ENCODE measurements around the gene BAIAP2.
"Not testable (repeated sequence)": the region's sequence is repeated elsewhere in the genome, so short reads cannot be mapped to it uniquely, and the experiment has no call there.

Gene BAIAP2

DNA sequence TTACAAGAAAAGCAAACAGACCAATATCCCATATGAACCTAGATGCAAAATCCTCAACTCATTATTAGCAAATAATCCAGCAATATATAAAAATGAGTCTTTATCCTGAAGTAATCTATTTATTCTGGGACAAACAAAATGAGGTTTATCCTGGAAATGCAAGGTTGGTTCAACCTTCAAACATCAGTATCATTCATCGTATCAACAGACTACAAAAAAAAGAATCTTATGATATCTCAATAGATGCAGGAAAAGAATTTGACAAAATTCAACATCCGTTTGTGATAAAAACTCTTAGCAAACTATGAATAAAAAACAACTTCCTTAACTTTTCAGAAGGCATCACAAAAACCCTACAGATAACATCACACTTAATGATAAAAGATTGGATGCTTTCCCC is 18.4 kb upstream of the BAIAP2 start:
- TF ChIP-seq, protein P1, sequence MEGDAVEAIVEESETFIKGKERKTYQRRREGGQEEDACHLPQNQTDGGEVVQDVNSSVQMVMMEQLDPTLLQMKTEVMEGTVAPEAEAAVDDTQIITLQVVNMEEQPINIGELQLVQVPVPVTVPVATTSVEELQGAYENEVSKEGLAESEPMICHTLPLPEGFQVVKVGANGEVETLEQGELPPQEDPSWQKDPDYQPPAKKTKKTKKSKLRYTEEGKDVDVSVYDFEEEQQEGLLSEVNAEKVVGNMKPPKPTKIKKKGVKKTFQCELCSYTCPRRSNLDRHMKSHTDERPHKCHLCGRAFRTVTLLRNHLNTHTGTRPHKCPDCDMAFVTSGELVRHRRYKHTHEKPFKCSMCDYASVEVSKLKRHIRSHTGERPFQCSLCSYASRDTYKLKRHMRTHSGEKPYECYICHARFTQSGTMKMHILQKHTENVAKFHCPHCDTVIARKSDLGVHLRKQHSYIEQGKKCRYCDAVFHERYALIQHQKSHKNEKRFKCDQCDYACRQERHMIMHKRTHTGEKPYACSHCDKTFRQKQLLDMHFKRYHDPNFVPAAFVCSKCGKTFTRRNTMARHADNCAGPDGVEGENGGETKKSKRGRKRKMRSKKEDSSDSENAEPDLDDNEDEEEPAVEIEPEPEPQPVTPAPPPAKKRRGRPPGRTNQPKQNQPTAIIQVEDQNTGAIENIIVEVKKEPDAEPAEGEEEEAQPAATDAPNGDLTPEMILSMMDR (IDR thresholded peaks at IDR 0.05; ENCODE audit: borderline replicate concordance, control extremely low read depth, extremely low read depth, insufficient read depth, missing control alignments) = no peak
- in situ Hi-C loops (cut with MboI; ENCODE audit: low sequenced_read_pairs, unreplicated experiment) = no loop called here
- DNase-seq (ENCODE audit: low spot score) = no peak

DNA sequence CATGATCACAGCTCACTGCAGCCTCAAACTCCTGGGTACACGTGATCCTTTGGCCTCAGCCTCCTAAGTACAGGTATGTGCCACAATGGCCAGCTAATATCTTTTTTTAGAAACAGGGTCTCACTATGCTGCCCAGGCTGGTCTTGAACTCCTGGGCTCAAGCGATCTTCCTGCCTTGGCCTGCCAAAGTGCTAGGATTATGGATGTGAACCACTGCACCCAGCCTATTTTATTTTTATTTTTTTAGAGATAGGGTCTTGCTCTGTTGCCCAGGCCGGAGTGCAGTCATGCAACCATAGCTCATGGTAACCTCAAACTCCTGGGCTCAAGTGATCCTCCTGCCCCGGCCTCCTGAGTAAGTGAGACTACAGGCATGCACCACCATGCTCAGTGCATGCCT is 17.6 kb upstream of the BAIAP2 start:
- DNase-seq (ENCODE audit: low spot score); in situ Hi-C loops (cut with MboI; ENCODE audit: low sequenced_read_pairs, unreplicated experiment): not testable (repeated sequence)

DNA sequence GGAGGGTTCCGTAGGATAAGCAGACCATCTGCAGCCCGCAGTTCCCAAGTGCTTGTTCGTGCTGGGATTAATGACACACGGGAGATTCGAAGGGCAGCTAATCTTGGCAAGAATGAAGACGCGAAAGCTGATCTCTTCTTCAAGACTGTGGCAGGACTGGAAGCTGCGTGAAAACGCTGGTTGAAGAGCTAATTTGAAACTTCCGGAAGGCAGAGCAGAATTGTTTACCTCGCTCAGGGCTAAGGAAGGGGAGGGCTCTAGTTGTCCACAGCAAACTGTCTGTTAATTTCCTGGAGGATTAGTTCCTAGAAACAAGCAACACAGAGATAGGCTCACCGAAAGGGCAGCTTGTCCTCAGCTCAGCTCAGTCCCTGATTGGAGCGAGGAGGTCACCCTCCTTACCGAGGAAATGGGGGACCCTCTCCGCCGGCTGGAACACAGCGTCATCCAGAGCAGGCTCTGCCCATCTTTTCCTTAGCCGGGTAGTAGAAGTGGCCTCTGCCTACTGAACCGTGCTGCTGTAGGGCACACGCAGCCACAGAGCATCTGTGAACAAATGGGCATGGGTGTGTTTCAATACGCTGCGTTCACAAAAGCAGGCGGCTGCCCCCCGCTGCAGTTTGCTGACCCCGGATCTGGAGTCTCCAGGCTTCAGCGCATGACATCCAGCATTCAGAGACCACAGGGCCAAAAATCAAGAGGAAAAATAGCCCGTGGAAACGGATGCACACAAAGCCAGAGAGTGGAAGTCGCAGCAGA is 16.7 kb upstream of the BAIAP2 start:
- TF ChIP-seq, protein P1 (IDR thresholded peaks at IDR 0.05; ENCODE audit: borderline replicate concordance, control extremely low read depth, extremely low read depth, insufficient read depth, missing control alignments) = no peak
- DNase-seq (ENCODE audit: low spot score) = no peak
- in situ Hi-C loops (cut with MboI; ENCODE audit: low sequenced_read_pairs, unreplicated experiment) = no loop called here

DNA sequence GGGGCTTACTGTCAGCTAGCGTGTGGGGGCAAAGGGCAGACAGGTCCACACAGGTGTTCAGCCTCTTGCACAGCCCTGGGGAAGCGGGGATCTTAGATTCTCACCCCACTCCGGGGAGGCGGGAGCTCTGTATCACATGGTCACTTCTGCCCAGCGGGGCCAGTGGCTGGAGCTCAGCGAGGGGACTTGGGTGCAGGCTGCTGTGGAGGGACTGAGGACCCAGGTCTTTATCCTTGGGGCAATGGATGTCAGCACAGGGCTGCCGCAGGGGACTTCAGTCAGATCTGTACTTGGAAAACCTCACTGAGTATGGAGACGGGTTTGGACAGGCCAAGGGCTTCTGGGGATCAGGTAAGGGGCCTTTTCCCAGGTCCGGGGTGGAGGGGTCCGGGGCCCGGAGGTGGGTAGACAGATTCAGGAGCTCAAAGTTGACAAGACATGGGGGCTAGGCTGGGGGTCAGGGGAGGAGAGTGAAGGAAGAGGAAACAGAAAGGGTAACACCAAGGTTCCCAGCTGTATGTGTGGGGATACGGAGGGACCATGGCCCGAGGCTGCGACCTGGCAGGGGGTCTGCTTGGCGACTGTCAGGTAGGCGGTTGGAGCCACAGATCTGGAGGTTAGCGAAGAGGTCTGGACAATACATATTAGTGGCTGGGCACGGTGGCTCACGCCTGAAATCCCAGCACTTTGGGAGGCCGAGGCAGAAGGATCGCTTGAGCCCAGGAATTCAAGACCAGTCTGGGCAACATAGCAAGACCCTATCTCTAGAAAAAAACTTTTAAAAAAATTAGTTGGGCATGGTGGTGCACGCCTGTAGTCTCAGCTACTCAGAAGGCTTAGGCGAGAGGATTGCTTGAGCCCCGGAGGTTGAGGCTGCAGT is 15.1 kb upstream of the BAIAP2 start:
- in situ Hi-C loops (cut with MboI; ENCODE audit: low sequenced_read_pairs, unreplicated experiment) = no loop called here
- no peak for DNase-seq (ENCODE audit: low spot score)
- TF ChIP-seq, protein P1 (IDR thresholded peaks at IDR 0.05; ENCODE audit: borderline replicate concordance, control extremely low read depth, extremely low read depth, insufficient read depth, missing control alignments) = no peak

DNA sequence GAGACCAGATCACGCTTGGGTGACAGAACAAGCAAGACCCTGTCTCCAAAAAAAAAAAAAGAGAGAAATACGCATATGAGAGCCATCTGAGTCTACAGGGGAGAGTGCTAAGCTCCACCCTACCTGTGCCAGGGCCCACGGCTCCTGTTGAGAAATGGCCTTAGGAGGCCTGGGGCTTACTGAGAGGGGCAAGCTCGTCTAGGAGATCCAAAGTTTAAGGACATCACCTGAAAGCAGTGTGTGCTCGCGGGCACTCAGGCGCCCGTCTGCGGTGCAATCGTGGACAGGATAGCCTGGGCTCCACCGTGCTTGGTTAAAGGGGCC is 14.5 kb upstream of the BAIAP2 start:
- TF ChIP-seq, protein P1 (IDR thresholded peaks at IDR 0.05; ENCODE audit: borderline replicate concordance, control extremely low read depth, extremely low read depth, insufficient read depth, missing control alignments) = no peak
- DNase-seq (ENCODE audit: low spot score) = no peak
- in situ Hi-C loops (cut with MboI; ENCODE audit: low sequenced_read_pairs, unreplicated experiment) = no loop called here

DNA sequence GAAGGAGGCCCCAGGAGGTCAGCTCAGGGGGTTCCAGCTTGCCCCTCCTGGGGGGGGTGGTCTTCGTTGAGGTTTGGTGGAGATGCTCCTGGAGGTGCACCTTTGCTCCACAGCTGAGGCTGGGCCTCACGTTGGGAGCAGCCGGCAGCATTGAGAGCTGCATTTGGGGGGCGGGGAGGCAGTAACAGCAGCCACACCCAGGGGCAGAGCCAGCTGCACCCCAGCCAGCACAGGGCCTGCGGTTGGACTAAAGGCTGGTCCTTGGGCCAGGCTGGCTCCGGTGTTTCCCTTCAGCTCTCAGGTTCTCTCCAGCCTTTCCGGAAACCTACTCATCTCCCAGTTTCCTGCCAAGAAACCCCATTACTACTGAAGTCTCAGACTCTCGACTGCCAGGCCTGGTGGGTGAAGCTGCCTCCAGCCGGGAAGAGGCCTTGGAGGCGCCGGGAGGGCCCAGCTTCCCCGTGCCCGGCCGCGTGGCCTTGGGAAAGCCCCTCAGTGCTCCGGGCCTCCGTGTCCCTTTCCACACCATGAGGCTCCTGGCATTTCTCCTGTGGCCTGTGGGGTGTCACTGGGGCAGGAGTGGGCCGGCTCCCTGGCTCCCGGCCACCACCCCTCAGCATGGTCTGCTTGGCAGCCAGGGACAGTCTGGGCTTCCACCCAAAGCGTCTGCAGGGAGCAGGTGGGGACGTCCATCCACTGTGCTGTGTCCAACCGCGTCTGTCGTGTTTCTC is 14.0 kb upstream of the BAIAP2 start:
- DNase-seq (ENCODE audit: low spot score) = no peak
- TF ChIP-seq, protein P1 (IDR thresholded peaks at IDR 0.05; ENCODE audit: borderline replicate concordance, control extremely low read depth, extremely low read depth, insufficient read depth, missing control alignments) = no peak
- in situ Hi-C loops (cut with MboI; ENCODE audit: low sequenced_read_pairs, unreplicated experiment) = no loop called here

All from GM13976 (cell line).